Panc1 (cell line): Measurements from ENCODE around the gene KLF9. TPM values are rescaled to one million over a fixed set of nuclear protein-coding genes. Genes with fewer than 3 reads are reported as not detected.

Experiments
- ATAC-seq: fragments of 200-7000 bp; cut with Tn5 transposase; 2 replicates; pipeline ENCODE4 v1.9.1; 2020; ENCODE audit warnings: mild to moderate bottlenecking, moderate library complexity
- BruUV-seq: library from RNA; stranded (reverse); fragments of 400-500 nt; replicated peaks from 2 replicates; lab custom pipeline; 2021; lab: Mats Ljungman, UMichigan
- CTCF ChIA-PET: fragments of 300-600 bp; sonication (Branson Sonifier 250); formaldehyde crosslinking; loops from one replicate; lab custom pipeline; 2022; ENCODE audit warnings: antibody characterized with exemption; lab: Charles Lee
- POLR2A ChIA-PET: fragments of 300-600 bp; sonication (Branson Sonifier 250); formaldehyde crosslinking; loops from one replicate; lab custom pipeline; 2022; ENCODE audit warnings: antibody characterized with exemption; lab: Charles Lee
- DNase-seq: peaks from one replicate; pipeline ENCODE4 v3.0.0-alpha.2; 2010; ENCODE audit warnings: low read depth, low spot score
- H3K27ac ChIP-seq: 2 replicates; pipeline ENCODE4 v1.5.1; 2011; ENCODE audit warnings: mild to moderate bottlenecking, low read length, inconsistent platforms
- H3K27me3 ChIP-seq: fragments of 200-500 bp; sonication (Bioruptor generic); 2 replicates; pipeline ENCODE4 v1.6.0; 2014; ENCODE audit warnings: low read length, inconsistent platforms; ENCODE audit not compliant: control insufficient read depth, insufficient read depth
- H3K36me3 ChIP-seq: fragments of 200-500 bp; sonication (Bioruptor generic); 2 replicates; pipeline ENCODE4 v1.5.1; 2014; ENCODE audit warnings: inconsistent platforms, mild to moderate bottlenecking, low read length, moderate library complexity; ENCODE audit not compliant: control insufficient read depth, insufficient read depth
- H3K4me1 ChIP-seq: 2 replicates; pipeline ENCODE4 v1.5.1; 2011; ENCODE audit warnings: inconsistent platforms, mild to moderate bottlenecking, low read length, moderate library complexity; ENCODE audit not compliant: control insufficient read depth, insufficient read depth
- H3K4me3 ChIP-seq, 2 experiments: 2 replicates each; pipeline ENCODE4 v1.5.1; 2011 to 2012; ENCODE audit warnings: low read depth in 2 of 2, low read length in 2 of 2, mild to moderate bottlenecking in 2 of 2, inconsistent platforms in 1 of 2, moderate library complexity in 1 of 2
- H3K9me3 ChIP-seq: fragments of 200-500 bp; sonication (Bioruptor generic); 2 replicates; pipeline ENCODE4 v1.5.1; 2014; ENCODE audit warnings: low read depth, mild to moderate bottlenecking, inconsistent platforms, low read length, moderate library complexity; ENCODE audit not compliant: control insufficient read depth, insufficient read depth
- CTCF ChIP-seq: fragments of 450-650 bp; IDR thresholded peaks from 2 replicates; pipeline ENCODE4 v1.5.1; 2017; ENCODE audit warnings: mild to moderate bottlenecking
- POLR2AphosphoS5 ChIP-seq: IDR thresholded peaks from 2 replicates; pipeline ENCODE4 v1.6.1; 2012; ENCODE audit warnings: mild to moderate bottlenecking, low read depth, low read length, moderate library complexity
- REST ChIP-seq, 2 experiments: IDR thresholded peaks; 2 replicates each; pipeline ENCODE4 v1.6.1; 2011 to 2012; ENCODE audit warnings: low read depth in 2 of 2, control low read depth in 1 of 2, low read length in 1 of 2, mild to moderate bottlenecking in 1 of 2, moderate library complexity in 1 of 2; ENCODE audit not compliant: insufficient read depth in 1 of 2
- SIN3A ChIP-seq: IDR thresholded peaks from 2 replicates; pipeline ENCODE4 v1.6.1; 2012; ENCODE audit warnings: low read depth, mild to moderate bottlenecking, low read length, moderate library complexity, borderline replicate concordance; ENCODE audit not compliant: insufficient read depth
- TCF7L2 ChIP-seq: IDR thresholded peaks from 2 replicates; pipeline ENCODE4 v1.6.1; 2011; ENCODE audit warnings: mild to moderate bottlenecking, low read depth, low read length, inconsistent platforms
- in situ Hi-C: cut with HindIII; loops from 2 replicates; pipeline ENCODE4 v1.10.0; 2016; ENCODE audit warnings: low sequenced_read_pairs, low pct_unique_long_range_greater_than_20kb
- intact Hi-C: fragments of 100-400 bp; cut with micrococcal nuclease; formaldehyde crosslinking; loops from one replicate; pipeline ENCODE4 v1.10.0; 2022; ENCODE audit not compliant: unreplicated experiment
- total RNA-seq: library from RNA; stranded (reverse); gene quantifications from one replicate; pipeline ENCODE4 v1.2.1, GENCODE V29; 2021; ENCODE audit not compliant: unreplicated experiment

Gene KLF9
- total RNA-seq, 1 experiment from 2014 or later = 0.95 TPM

- H3K4me3 ChIP-seq = no peak overlapping the region
- POLR2A ChIA-PET = no interaction called here
- no peaks in the 10 kb centered on the region for H3K36me3 ChIP-seq
- intact Hi-C loops = no loop called here
- H3K4me1 ChIP-seq = no peaks in the 10 kb centered on the region
- H3K9me3 ChIP-seq = no peaks in the 10 kb centered on the region
- ATAC-seq (no peak), DNase-seq (no peak)
- TF ChIP-seq REST (IDR thresholded peaks at IDR 0.05; ENCODE audit: insufficient read depth in 1 of 2, low read depth in 2 of 2, low read length in 1 of 2) = no peak
- TF ChIP-seq TCF7L2 = no peak
- TF ChIP-seq SIN3A = no peak
- no peak for TF ChIP-seq POLR2AphosphoS5
- CTCF ChIA-PET = no interaction called here
- H3K27me3 ChIP-seq = no peaks in the 10 kb centered on the region
- no peak overlapping the region for H3K27ac ChIP-seq
- in situ Hi-C loops = no loop called here
- no TSS peak for BruUV-seq
These were observed 24.0 kb upstream of the KLF9 start for GRCh38 chr9:70438341-70438928.

GRCh38 chr9:70435948-70436347 lies 21.5 kb upstream of the KLF9 start:
- H3K4me1 ChIP-seq = no peaks in the 10 kb centered on the region
- no TSS peak for BruUV-seq
- in situ Hi-C loops (no loop called here), intact Hi-C loops (no loop called here)
- no peak for ATAC-seq
- no peaks in the 10 kb centered on the region for H3K27me3 ChIP-seq
- DNase-seq = no peak
- ChIA-PET POLR2A (no interaction called here), CTCF (no interaction called here)
- no peak overlapping the region for H3K27ac ChIP-seq
- H3K4me3 ChIP-seq = no peak overlapping the region
- no peaks in the 10 kb centered on the region for H3K9me3 ChIP-seq
- no peak for TF ChIP-seq SIN3A
- TF ChIP-seq POLR2AphosphoS5 = no peak
- TF ChIP-seq REST (IDR thresholded peaks at IDR 0.05; ENCODE audit: insufficient read depth in 1 of 2, low read depth in 2 of 2, low read length in 1 of 2) = no peak
- no peaks in the 10 kb centered on the region for H3K36me3 ChIP-seq

GRCh38 chr9:70429899-70430298 lies 15.4 kb upstream of the KLF9 start:
- intact Hi-C loops = no loop called here
- no peak overlapping the region for H3K4me3 ChIP-seq
- in situ Hi-C loops = no loop called here
- TF ChIP-seq REST (IDR thresholded peaks at IDR 0.05; ENCODE audit: insufficient read depth in 1 of 2, low read depth in 2 of 2, low read length in 1 of 2) (no peak), SIN3A (no peak), CTCF (no peak), TCF7L2 (no peak), POLR2AphosphoS5 (no peak)
- ATAC-seq (no peak), DNase-seq (no peak)
- CTCF ChIA-PET = no interaction called here
- H3K9me3 ChIP-seq = no peaks in the 10 kb centered on the region
- H3K36me3 ChIP-seq = no peaks in the 10 kb centered on the region
- no peaks in the 10 kb centered on the region for H3K4me1 ChIP-seq
- no peaks in the 10 kb centered on the region for H3K27me3 ChIP-seq
- H3K27ac ChIP-seq = no peak overlapping the region
- POLR2A ChIA-PET = no interaction called here
- no TSS peak for BruUV-seq
